ENCODE data around the gene KBTBD6. TPM values are rescaled to one million over a fixed set of nuclear protein-coding genes. Genes with fewer than 3 reads are reported as not detected.

The KBTBD6 gene
- polyA plus RNA-seq, 3 donors = 15.8 to 20.6 (median 19.3) TPM

DNA sequence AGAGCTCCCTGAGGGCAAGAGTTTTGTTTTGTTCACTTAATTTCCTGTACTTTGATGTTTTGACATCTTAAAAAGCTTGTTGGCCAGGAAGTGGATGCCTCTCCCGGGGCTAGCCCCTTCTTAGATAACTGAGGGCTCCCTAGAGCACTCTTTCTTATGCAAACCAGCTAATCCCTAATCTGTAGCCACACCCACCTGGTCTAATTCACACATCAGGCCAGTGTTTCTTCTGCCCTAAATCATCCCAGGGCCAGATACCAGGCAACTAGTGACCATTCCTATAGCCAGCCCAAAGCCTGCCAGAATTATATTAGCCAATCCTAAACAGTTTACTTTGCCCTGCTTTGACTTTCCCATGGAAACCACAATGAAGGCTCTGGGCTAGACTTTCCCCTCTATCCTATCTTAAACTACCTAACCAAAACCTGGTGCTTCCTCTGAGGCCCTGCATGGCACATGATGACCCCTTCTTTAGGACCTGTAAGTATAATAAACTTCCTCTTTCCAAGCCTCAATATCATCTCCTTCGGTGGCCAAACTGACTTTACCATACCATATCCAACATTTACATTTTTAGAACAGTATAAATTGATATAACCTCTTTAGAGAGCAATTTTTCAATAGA, 46.5 kb downstream of the KBTBD6 start:
- DNase-seq (ENCODE audit: extremely low read depth in 1 of 11, low read depth in 9 of 11, low spot score in 4 of 11) = no peak

DNA sequence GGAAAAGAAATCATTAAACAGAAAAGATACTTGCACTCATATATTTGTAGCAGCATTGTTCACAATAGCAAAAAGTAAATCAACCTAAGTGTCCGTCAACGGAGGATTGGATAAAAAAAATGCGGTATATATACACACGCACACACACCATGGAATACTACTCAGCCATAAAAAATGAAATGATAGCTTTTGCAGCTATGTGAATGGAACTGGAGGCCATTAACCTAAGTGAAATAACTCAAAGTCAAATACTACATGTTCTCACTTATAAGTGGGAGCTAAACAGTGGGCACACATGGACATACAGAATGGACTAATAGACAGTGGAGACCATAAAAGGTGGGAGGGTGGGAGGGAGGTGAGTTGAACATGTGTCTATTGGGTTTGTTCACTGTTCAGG, 52.9 kb downstream of the KBTBD6 start:
- no peak for DNase-seq (ENCODE audit: extremely low read depth in 1 of 11, low read depth in 9 of 11, low spot score in 4 of 11)

Other genes with a start within 250 kb of the KBTBD6 start
- 10 to 100 TPM; 46.3 to 55.3 (median 53.6) TPM for gene ELF1, start 113.5 kb downstream of the KBTBD6 start, polyA plus RNA-seq (ENCODE audit: insufficient read length in 3 of 3)
- 10 to 100 TPM; 22.8 to 26.5 (median 25.7) TPM for gene WBP4, start 71.3 kb downstream of the KBTBD6 start, polyA plus RNA-seq (ENCODE audit: insufficient read length in 3 of 3)
- gene KBTBD7, start 61.8 kb upstream of the KBTBD6 start, polyA plus RNA-seq (ENCODE audit: insufficient read length in 3 of 3) = 10 to 100 TPM; 17.4 to 18.2 (median 18.0) TPM
- 10 to 100 TPM; 16.0 to 22.1 (median 19.7) TPM for gene MTRF1, start 130.8 kb upstream of the KBTBD6 start, polyA plus RNA-seq (ENCODE audit: insufficient read length in 3 of 3)
- gene NAA16, start 178.5 kb upstream of the KBTBD6 start, polyA plus RNA-seq (ENCODE audit: insufficient read length in 3 of 3) = 10 to 100 TPM; 26.5 to 47.3 (median 35.6) TPM